GM06990 (cell line): ENCODE measurements around the gene SARM1.

Experiments used
- DNase-seq: peaks from one replicate; pipeline ENCODE4 v3.0.0-alpha.2; 2011; ENCODE audit not compliant: insufficient read length; ENCODE audit errors: extremely low read depth
- H3K27me3 ChIP-seq: replicated peaks from 2 replicates; pipeline ENCODE4 v1.6.0; 2011; ENCODE audit warnings: low read length; ENCODE audit not compliant: control insufficient read depth, insufficient read depth
- H3K36me3 ChIP-seq: 2 replicates; pipeline ENCODE4 v1.5.1; 2011; ENCODE audit warnings: low read length; ENCODE audit not compliant: control insufficient read depth, insufficient read depth
- H3K4me3 ChIP-seq: replicated peaks from 2 replicates; pipeline ENCODE4 v1.5.1; 2011; ENCODE audit warnings: low read depth, mild to moderate bottlenecking, control low read depth, low read length
- CTCF ChIP-seq: IDR thresholded peaks from 2 replicates; pipeline ENCODE4 v1.5.1; 2011; ENCODE audit warnings: low read length, control low read depth, mild to moderate bottlenecking, inconsistent platforms; ENCODE audit not compliant: insufficient read depth, poor library complexity, severe bottlenecking

Gene SARM1

GRCh38 chr17:28395968-28396367, 24.5 kb downstream of the SARM1 start:
- Histone ChIP-seq H3K36me3 (peaks cover 22% of the 10 kb centered on the region), H3K4me3 (no peak overlapping the region), H3K27me3 (no peaks in the 10 kb centered on the region)
- no peak for TF ChIP-seq CTCF
- no peak for DNase-seq

- no peak for DNase-seq
- H3K4me3 ChIP-seq, result no peak overlapping the region
- H3K36me3 ChIP-seq, result peaks cover 22% of the 10 kb centered on the region
- no peak for TF ChIP-seq CTCF
- no peaks in the 10 kb centered on the region for H3K27me3 ChIP-seq
Measured at GRCh38 chr17:28396635-28397239, 25.2 kb downstream of the SARM1 start.

GRCh38 chr17:28397275-28397674, 25.8 kb downstream of the SARM1 start:
- no peaks in the 10 kb centered on the region for H3K27me3 ChIP-seq

GRCh38 chr17:28397687-28398279, 26.3 kb downstream of the SARM1 start:
- Histone ChIP-seq H3K36me3 (peaks cover 21% of the 10 kb centered on the region), H3K27me3 (no peaks in the 10 kb centered on the region), H3K4me3 (no peak overlapping the region)
- no peak for DNase-seq
- TF ChIP-seq CTCF, result no peak

More at GRCh38 chr17:28397275-28397674, 25.8 kb downstream of the SARM1 start:
- H3K36me3 ChIP-seq, result peaks cover 22% of the 10 kb centered on the region
- no peak overlapping the region for H3K4me3 ChIP-seq
- DNase-seq, result no peak
- TF ChIP-seq CTCF, result no peak

GRCh38 chr17:28398280-28398981, 26.9 kb downstream of the SARM1 start:
- Histone ChIP-seq H3K36me3 (peaks cover 21% of the 10 kb centered on the region), H3K4me3 (no peak overlapping the region), H3K27me3 (no peaks in the 10 kb centered on the region)
- DNase-seq, result no peak
- TF ChIP-seq CTCF, result no peak
